Spleen (tissue), 11 donors: ENCODE measurements around the gene BASP1. TPM values are rescaled to one million over a fixed set of nuclear protein-coding genes. Genes with fewer than 3 reads are reported as not detected.
A peak's percentile ranks its signal among the peaks of the same experiment; 100 is the strongest.
"Not testable (repeated sequence)": the region's sequence is repeated elsewhere in the genome, so short reads cannot be mapped to it uniquely, and the experiment has no call there.

ENCODE experiments used
- DNase-seq: peaks from one replicate; pipeline ENCODE4 v3.0.0-alpha.2; 2020
- H3K27ac ChIP-seq, 8 donors: fragments of 200-600 bp; sonication (generic) in 7 of 8; 1 replicate in 4 of 8; 2 replicates in 4 of 8; pipeline versions ENCODE4 v1.5.0 to v1.8.0; 2016 to 2021; ENCODE audit warnings: inconsistent platforms in 4 of 8, mild to moderate bottlenecking in 4 of 8, moderate library complexity in 1 of 8
- H3K27me3 ChIP-seq, 7 donors: fragments of 200-600 bp; sonication (generic) in 6 of 7; replicated peaks in 1 of 7; 1 replicate in 4 of 7; 2 replicates in 3 of 7; pipeline versions ENCODE4 v1.5.0 to v1.8.0; 2016 to 2021; ENCODE audit warnings: inconsistent platforms in 3 of 7, mild to moderate bottlenecking in 1 of 7
- H3K36me3 ChIP-seq, 6 donors: fragments of 200-600 bp; sonication (generic) in 5 of 6; 1 replicate in 4 of 6; 2 replicates in 2 of 6; pipeline versions ENCODE4 v1.5.0 to v1.8.0; 2016 to 2021; ENCODE audit warnings: inconsistent platforms in 2 of 6
- H3K4me1 ChIP-seq, 6 donors: fragments of 200-600 bp; sonication (generic) in 5 of 6; 1 replicate in 3 of 6; 2 replicates in 3 of 6; pipeline versions ENCODE4 v1.5.0 to v1.8.0; 2016 to 2021; ENCODE audit warnings: inconsistent platforms in 3 of 6
- H3K4me3 ChIP-seq, 8 donors: fragments of 200-600 bp; sonication (generic) in 7 of 8; 1 replicate in 4 of 8; 2 replicates in 4 of 8; pipeline versions ENCODE4 v1.5.0 to v1.8.0; 2016 to 2021; ENCODE audit warnings: inconsistent platforms in 4 of 8, mild to moderate bottlenecking in 4 of 8, moderate library complexity in 2 of 8
- H3K9me3 ChIP-seq, 8 donors: fragments of 200-600 bp; sonication (generic) in 7 of 8; 1 replicate in 4 of 8; 2 replicates in 4 of 8; pipeline versions ENCODE4 v1.5.0 to v1.8.0; 2016 to 2021; ENCODE audit warnings: inconsistent platforms in 4 of 8
- POLR2A ChIP-seq, 3 donors: fragments of 450-650 bp; IDR thresholded peaks; one replicate each; pipeline ENCODE4 v1.5.1; 2017; ENCODE audit warnings: antibody characterized with exemption in 3 of 3, mild to moderate bottlenecking in 1 of 3
- POLR2AphosphoS5 ChIP-seq, 3 donors: sonication (generic); formaldehyde crosslinking; IDR thresholded peaks; one replicate each; pipeline ENCODE4 v1.5.1; 2017; ENCODE audit warnings: antibody characterized with exemption in 3 of 3
- WGBS, 5 donors: extraction: QIAGEN DNeasy Blood & Tissue Kit in 3 of 5; methylation state at CpG; one replicate each; pipeline versions ENCODE4 v1.1.5 to v1.1.7; 2013 to 2018; 5-methylcytosine and 5-hydroxymethylcytosine counted together
- intact Hi-C: fragments of 100-400 bp; cut with DNase I; formaldehyde crosslinking; loops from one replicate; pipeline ENCODE4 v1.15.0; 2023; ENCODE audit warnings: low total_unique reads
- polyA plus RNA-seq, 3 donors: library from polyadenylated mRNA; stranded (reverse); fragments of 200-250 nt; gene quantifications; one replicate each; pipeline ENCODE4 v1.2.1, GENCODE V29; 2013
- total RNA-seq, 7 donors: library from RNA; depleted of rRNA in 3 of 7; stranded (reverse); fragments of >200 nt in 3 of 7; fragmentation: NEBNext Ultra II Directional in 4 of 7; extraction: Animal tissue kit (Norgen Biotek cat#: 25700) in 4 of 7; gene quantifications; one replicate each; pipeline versions ENCODE4 v1.1.0 to v1.2.1, GENCODE V29; 2016 to 2021
- TF ChIP-seq, protein P1 (sequence below), 11 experiments: fragments of 200-600 bp in 7 of 11; fragments of 450-650 bp in 4 of 11; sonication (generic) in 4 of 11; IDR thresholded peaks in 8 of 11; conservative IDR thresholded peaks in 3 of 11; 1 replicate in 7 of 11; 2 replicates in 4 of 11; pipeline versions ENCODE4 v1.4.0 to v1.8.0; 2016 to 2021; ENCODE audit warnings: antibody characterized with exemption in 11 of 11, inconsistent platforms in 4 of 11, mild to moderate bottlenecking in 1 of 11
- donor health status: healthy with polysubstance abuse.
- donor health status: DM: no; HTN: no; CAD: no; lungs with moderate emphysema.
- donor health status: DM: no; HTN: no; CAD: no.
- donor health status: Bipolar disorder and iron deficiency.
- donor health status: healthy.
- donor health status: DM: no; HTN: no; CAD: no.
- donor health status: DM: yes; HTN: yes; CAD: no.

The BASP1 gene
- total and polyA plus RNA-seq, 10 donors = 44.5 to 168 (median 102) TPM

DNA sequence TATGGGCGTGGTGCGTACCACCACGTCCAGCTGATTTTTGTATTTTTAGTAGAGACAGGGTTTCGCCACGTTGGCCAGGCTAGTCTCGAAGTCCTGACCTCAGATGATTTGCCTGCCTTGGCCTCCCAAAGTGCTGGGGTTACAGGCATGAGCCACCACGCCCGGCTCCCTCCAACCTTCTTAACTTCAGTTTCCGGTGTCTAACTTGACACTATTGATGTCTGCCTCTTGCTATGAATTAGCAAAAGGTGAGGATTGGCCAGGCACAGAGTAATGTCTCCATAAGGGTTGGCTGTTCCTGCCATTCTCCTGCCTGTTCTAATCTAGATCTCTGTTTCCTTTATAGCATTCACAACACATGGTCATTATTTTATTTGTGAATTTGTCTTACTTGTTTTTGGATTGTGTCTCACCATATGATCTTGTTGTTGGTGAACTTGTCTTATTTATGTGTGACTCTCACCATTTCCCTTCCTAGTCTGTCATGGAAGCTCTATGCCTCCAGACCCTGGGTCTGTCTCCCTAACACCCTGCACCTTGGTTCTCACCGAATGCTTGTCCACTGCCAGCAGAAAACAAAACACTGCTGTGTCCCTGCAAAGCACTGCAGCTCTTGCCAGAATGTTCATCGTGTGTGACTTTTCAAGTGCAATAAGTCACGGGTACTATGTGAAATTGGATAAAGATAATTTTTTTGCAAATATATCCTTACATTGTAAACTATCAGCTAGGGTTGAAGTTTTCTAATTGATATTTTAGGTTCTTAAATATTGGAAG is 26.0 kb downstream of the BASP1 start:
- 79 to 92% (median 85%) methylated on average over 12 of the region's 12 CpGs for WGBS, 5 donors
- no peaks in the 10 kb centered on the region for H3K9me3 ChIP-seq
- no peak for DNase-seq
- no peak overlapping the region for H3K4me3 ChIP-seq
- H3K4me1 ChIP-seq = peaks cover 0 to 37% (median 2%) of the 10 kb centered on the region in 6 donors
- H3K27ac ChIP-seq = peak overlapping the region in 1 of 8 donors; percentile 12
- no peaks in the 10 kb centered on the region for H3K27me3 ChIP-seq
- intact Hi-C loops = no loop called here
- TF ChIP-seq POLR2AphosphoS5 (IDR thresholded peaks at IDR 0.05) = no peak
- TF ChIP-seq POLR2A (IDR thresholded peaks at IDR 0.05) = no peak
- TF ChIP-seq, protein P1, sequence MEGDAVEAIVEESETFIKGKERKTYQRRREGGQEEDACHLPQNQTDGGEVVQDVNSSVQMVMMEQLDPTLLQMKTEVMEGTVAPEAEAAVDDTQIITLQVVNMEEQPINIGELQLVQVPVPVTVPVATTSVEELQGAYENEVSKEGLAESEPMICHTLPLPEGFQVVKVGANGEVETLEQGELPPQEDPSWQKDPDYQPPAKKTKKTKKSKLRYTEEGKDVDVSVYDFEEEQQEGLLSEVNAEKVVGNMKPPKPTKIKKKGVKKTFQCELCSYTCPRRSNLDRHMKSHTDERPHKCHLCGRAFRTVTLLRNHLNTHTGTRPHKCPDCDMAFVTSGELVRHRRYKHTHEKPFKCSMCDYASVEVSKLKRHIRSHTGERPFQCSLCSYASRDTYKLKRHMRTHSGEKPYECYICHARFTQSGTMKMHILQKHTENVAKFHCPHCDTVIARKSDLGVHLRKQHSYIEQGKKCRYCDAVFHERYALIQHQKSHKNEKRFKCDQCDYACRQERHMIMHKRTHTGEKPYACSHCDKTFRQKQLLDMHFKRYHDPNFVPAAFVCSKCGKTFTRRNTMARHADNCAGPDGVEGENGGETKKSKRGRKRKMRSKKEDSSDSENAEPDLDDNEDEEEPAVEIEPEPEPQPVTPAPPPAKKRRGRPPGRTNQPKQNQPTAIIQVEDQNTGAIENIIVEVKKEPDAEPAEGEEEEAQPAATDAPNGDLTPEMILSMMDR (IDR thresholded peaks at IDR 0.05 in 8 of 11, conservative IDR thresholded peaks at IDR 0.05 in 3 of 11) = no peak
- H3K36me3 ChIP-seq = peaks cover 0 to 13% (median 0%) of the 10 kb centered on the region in 6 donors

DNA sequence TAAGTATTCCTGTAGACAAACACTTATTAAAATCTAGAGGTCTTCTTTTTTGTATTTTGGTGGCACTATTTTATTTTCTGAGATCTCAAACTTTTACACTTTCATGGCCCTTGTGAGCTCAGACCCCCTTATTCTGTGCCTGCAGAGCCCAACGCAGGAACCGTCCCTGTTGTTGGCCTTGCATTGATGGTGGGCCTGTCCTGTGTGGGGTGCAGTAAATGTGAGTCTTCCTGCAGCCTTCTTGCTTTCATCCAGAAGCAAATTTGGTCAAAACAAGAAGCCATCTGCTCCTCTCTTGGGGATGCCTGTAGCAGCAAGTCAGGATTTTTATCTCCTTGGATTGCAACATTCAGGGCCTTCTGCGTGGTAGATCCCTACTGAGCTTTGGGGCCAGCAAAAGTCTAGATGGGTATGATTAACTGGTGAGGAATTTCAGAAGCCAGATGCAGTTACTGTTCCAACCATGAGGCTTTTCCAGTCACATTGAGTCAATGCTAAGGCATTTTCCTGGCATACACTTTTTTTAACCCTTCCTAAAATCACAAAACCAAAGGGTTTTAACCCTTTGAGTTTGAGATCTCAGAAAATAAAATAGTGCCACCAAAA is 31.7 kb downstream of the BASP1 start:
- H3K9me3 ChIP-seq = no peaks in the 10 kb centered on the region
- WGBS, 5 donors = 76 to 86% (median 79%) methylated on average over 3 of the region's 3 CpGs
- H3K4me3 ChIP-seq = no peak overlapping the region
- H3K27ac ChIP-seq = no peak overlapping the region
- no peaks in the 10 kb centered on the region for H3K27me3 ChIP-seq
- intact Hi-C loops = no loop called here
- H3K4me1 ChIP-seq = peaks cover 0 to 25% (median 3%) of the 10 kb centered on the region in 6 donors
- peaks cover 0 to 7% (median 0%) of the 10 kb centered on the region in 6 donors for H3K36me3 ChIP-seq
- no peak for DNase-seq
- TF ChIP-seq POLR2AphosphoS5 (IDR thresholded peaks at IDR 0.05) = no peak
- TF ChIP-seq POLR2A (IDR thresholded peaks at IDR 0.05) = no peak
- TF ChIP-seq, protein P1 (IDR thresholded peaks at IDR 0.05 in 8 of 11, conservative IDR thresholded peaks at IDR 0.05 in 3 of 11) = no peak

GRCh38 chr5:17249841-17250240 is 32.4 kb downstream of the BASP1 start:
- DNase-seq, intact Hi-C loops, H3K27ac ChIP-seq, H3K4me3 ChIP-seq, H3K9me3 ChIP-seq, H3K27me3 ChIP-seq: not testable (repeated sequence)
- WGBS, 5 donors = 88 to 94% (median 93%) methylated on average over 6 of the region's 6 CpGs
- H3K36me3 ChIP-seq = peaks cover 0 to 11% (median 0%) of the 10 kb centered on the region in 6 donors
- H3K4me1 ChIP-seq = peaks cover 0 to 32% (median 5%) of the 10 kb centered on the region in 6 donors

DNA sequence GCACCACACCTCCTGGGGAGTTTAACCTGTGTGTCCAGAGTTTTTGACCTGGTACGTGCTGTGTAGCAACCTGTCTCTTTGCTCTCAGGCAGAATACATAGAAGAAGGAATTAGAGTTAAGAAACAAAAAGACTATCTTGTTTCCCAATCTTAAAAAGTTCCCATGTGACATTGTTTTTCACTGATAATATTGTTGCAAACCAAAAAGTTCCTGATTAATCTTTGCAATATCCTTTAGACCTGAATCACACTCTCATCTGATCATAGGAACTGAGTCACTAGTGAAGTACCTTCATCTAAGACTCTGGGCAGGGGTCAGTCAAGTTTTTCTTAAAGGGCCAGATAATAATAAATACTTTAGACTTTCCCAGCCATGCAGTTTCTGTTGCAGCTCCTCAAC is 35.1 kb downstream of the BASP1 start:
- Histone ChIP-seq H3K9me3 (no peaks in the 10 kb centered on the region), H3K27me3 (no peaks in the 10 kb centered on the region), H3K27ac (peak overlapping the region in 5 of 8 donors; percentile 15 to 81 (median 60)), H3K4me1 (peaks cover 0 to 59% (median 14%) of the 10 kb centered on the region in 6 donors), H3K4me3 (peak overlapping the region in 1 of 8 donors; percentile 21), H3K36me3 (peaks cover 0 to 4% (median 0%) of the 10 kb centered on the region in 6 donors)
- no peak for DNase-seq
- WGBS, 5 donors = 51 to 81% (median 63%) methylated on average over 1 of the region's 1 CpG
- intact Hi-C loops = no loop called here
- TF ChIP-seq, protein P1 (IDR thresholded peaks at IDR 0.05 in 8 of 11, conservative IDR thresholded peaks at IDR 0.05 in 3 of 11) = no peak
- no peak for TF ChIP-seq POLR2A (IDR thresholded peaks at IDR 0.05)
- TF ChIP-seq POLR2AphosphoS5 (IDR thresholded peaks at IDR 0.05) = no peak
